C4-2B (cell line): Measurements from ENCODE around the gene MYO1H.

Experiments
- ZFX ChIP-seq: fragments of 450-650 bp; IDR thresholded peaks from 2 replicates; pipeline ENCODE4 v1.6.1; 2017
- TF ChIP-seq, protein P1 (sequence below): fragments of 450-650 bp; conservative IDR thresholded peaks from 2 replicates; pipeline ENCODE4 v1.5.1; 2017; ENCODE audit warnings: mild to moderate bottlenecking

DNA sequence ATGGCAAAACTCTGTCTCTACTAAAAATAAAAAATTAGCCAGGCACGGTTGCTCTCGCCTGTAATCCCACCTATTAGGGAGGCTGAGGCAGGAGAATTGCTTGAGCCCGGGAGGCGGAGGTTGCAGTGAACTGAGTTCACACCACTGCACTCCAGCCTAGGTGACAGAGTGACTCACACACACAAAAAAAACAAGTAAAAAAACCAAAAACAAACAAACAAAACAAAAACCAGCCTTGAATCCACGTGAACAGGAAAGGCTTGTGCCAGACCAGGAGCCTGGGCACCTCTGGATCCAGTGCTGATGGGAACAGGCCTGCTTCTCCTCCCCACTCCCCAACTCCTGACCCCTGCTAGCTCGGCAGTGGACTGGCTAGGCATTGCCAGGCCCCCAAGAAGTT lies 42.2 kb upstream of the MYO1H start:
- TF ChIP-seq, protein P1, sequence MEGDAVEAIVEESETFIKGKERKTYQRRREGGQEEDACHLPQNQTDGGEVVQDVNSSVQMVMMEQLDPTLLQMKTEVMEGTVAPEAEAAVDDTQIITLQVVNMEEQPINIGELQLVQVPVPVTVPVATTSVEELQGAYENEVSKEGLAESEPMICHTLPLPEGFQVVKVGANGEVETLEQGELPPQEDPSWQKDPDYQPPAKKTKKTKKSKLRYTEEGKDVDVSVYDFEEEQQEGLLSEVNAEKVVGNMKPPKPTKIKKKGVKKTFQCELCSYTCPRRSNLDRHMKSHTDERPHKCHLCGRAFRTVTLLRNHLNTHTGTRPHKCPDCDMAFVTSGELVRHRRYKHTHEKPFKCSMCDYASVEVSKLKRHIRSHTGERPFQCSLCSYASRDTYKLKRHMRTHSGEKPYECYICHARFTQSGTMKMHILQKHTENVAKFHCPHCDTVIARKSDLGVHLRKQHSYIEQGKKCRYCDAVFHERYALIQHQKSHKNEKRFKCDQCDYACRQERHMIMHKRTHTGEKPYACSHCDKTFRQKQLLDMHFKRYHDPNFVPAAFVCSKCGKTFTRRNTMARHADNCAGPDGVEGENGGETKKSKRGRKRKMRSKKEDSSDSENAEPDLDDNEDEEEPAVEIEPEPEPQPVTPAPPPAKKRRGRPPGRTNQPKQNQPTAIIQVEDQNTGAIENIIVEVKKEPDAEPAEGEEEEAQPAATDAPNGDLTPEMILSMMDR = no peak
- TF ChIP-seq ZFX = no peak
